Keratinocyte (primary cell): Measurements from ENCODE around the gene MAP3K9.

ENCODE experiments used
- CTCF ChIP-seq, 3 experiments: IDR thresholded peaks in 1 of 3; conservative IDR thresholded peaks in 1 of 3; optimal IDR thresholded peaks in 1 of 3; 2 replicates in 2 of 3; 3 replicates in 1 of 3; pipeline versions ENCODE3 to v1.5.1; 2011; ENCODE audit warnings: low read length in 3 of 3, mild to moderate bottlenecking in 3 of 3, moderate library complexity in 2 of 3, control low read depth in 1 of 3, inconsistent platforms in 1 of 3; ENCODE audit not compliant: insufficient read depth in 2 of 3; ENCODE audit errors: extremely low read depth in 1 of 3
- EZH2 ChIP-seq: IDR thresholded peaks from one replicate; pipeline ENCODE4 v1.6.1; 2012; ENCODE audit warnings: inconsistent platforms, mild to moderate bottlenecking, low read length, moderate library complexity

- TF ChIP-seq CTCF (optimal IDR thresholded peaks at IDR 0.05 in 1 of 3, IDR thresholded peaks at IDR 0.05 in 1 of 3, conservative IDR thresholded peaks at IDR 0.05 in 1 of 3; ENCODE audit: extremely low read depth in 1 of 3, insufficient read depth in 2 of 3, low read length in 3 of 3): no peak
- TF ChIP-seq EZH2: no peak
Observed at GRCh38 chr14:70816525-70816924, 7.2 kb upstream of the MAP3K9 start.
